Naive B cell (primary cell): ENCODE measurements around the gene RPEL1. TPM values are rescaled to one million over a fixed set of nuclear protein-coding genes. Genes with fewer than 3 reads are reported as not detected.

Source experiments
- polyA plus RNA-seq, 6 donors: library from polyadenylated mRNA; unstranded; fragments of 300-500 nt; fragmentation: Illumina TruSeq; gene quantifications; one replicate each; pipeline ENCODE4 v1.2.3, GENCODE V29; 2021; ENCODE audit warnings: low read depth in 6 of 6

The RPEL1 gene
- polyA plus RNA-seq, 6 donors from 2014 or later: not detected

Other genes starting within 250 kb of the RPEL1 start
- gene NT5C2, start 52.6 kb upstream of the RPEL1 start, polyA plus RNA-seq: 10 to 100 TPM; 49.2 to 68.2 (median 61.9) TPM
- gene INA, start 31.3 kb downstream of the RPEL1 start, polyA plus RNA-seq: not detected
- 10 to 100 TPM in 2 of 6 donors, 1 to 10 TPM in 4; 7.9 to 12.2 (median 9.1) TPM for gene PCGF6, start 105.3 kb downstream of the RPEL1 start, polyA plus RNA-seq
- 1 to 10 TPM; 3.4 to 5.3 (median 4.2) TPM for gene TAF5, start 122.1 kb downstream of the RPEL1 start, polyA plus RNA-seq
- gene ATP5MK, start 150.6 kb downstream of the RPEL1 start, polyA plus RNA-seq: 100 to 1,000 TPM; 364 to 441 (median 409) TPM
- gene PDCD11, start 150.7 kb downstream of the RPEL1 start, polyA plus RNA-seq: 10 to 100 TPM in 2 of 6 donors, 1 to 10 TPM in 4; 5.0 to 16.0 (median 9.4) TPM
- 1 to 10 TPM in 2 of 6 donors, under 1 TPM in 3, not detected in 1; 0.39 to 2.3 (median 1.00) TPM for gene CALHM2, start 206.5 kb downstream of the RPEL1 start, polyA plus RNA-seq
- gene CALHM1, start 213.0 kb downstream of the RPEL1 start, polyA plus RNA-seq: not detected
- not detected for gene CALHM3, start 233.4 kb downstream of the RPEL1 start, polyA plus RNA-seq
- under 1 TPM; 0.21 to 0.83 (median 0.33) TPM for gene NEURL1, start 247.8 kb downstream of the RPEL1 start, polyA plus RNA-seq